ENCODE results near the gene GAB2. TPM values are rescaled to one million over a fixed set of nuclear protein-coding genes. Genes with fewer than 3 reads are reported as not detected.

Gene GAB2
- total RNA-seq, 4 donors from 2014 or later = 13.4 to 28.4 (median 19.8) TPM

GRCh38 chr11:78408619-78409018 is 9.0 kb downstream of the GAB2 start:
- Histone ChIP-seq H3K9me3 (peaks cover 9% of the 10 kb centered on the region), H3K27me3 (no peaks in the 10 kb centered on the region), H3K36me3 (peaks cover 3% of the 10 kb centered on the region), H3K4me1 (no peaks in the 10 kb centered on the region), H3K4me3 (no peak overlapping the region), H3K27ac (no peak overlapping the region)
- WGBS = 89% methylated on average over 3 of the region's 3 CpGs
- TF ChIP-seq POLR2AphosphoS5 (IDR thresholded peaks at IDR 0.05) = no peak
- no peak for TF ChIP-seq CTCF (IDR thresholded peaks at IDR 0.05)
- no peak for TF ChIP-seq EP300 (IDR thresholded peaks at IDR 0.05)
- no peak for TF ChIP-seq POLR2A (IDR thresholded peaks at IDR 0.05)
- no peak for DNase-seq (ENCODE audit: low spot score in 2 of 2)

DNA sequence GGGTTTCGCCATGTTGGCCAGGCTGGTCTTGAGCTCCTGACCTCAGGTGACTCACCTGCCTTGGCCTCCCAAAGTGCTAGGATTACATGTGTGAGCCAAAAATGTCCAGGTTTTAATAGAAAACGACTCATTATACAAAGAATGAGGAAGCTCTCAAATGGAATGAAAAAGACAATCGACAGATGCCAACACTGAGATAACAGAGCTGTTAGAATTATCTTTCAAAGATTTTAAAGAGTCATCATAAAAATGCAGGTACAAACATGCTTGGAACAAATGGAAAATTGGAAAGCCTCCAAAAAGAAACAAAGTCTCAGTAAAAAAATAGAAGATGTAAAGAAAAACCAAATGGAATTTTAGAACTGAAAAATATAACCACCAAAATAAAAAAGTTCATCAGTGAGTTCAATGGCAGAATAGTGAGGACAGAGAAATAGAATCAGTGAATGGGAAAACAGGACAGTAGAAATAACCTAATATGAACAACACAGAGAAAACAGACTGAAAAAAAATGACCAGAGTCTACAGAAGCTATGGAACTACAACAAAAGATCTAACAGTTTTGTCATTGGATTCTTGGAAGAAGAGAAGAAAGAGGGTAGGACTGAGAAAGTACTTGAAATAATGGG is 10.9 kb downstream of the GAB2 start:
- TF ChIP-seq POLR2AphosphoS5 (IDR thresholded peaks at IDR 0.05) = no peak
- no peak for TF ChIP-seq EP300 (IDR thresholded peaks at IDR 0.05)
- no peak for TF ChIP-seq CTCF (IDR thresholded peaks at IDR 0.05)
- TF ChIP-seq POLR2A (IDR thresholded peaks at IDR 0.05) = no peak
- H3K9me3 ChIP-seq = peaks cover 9% of the 10 kb centered on the region
- DNase-seq (ENCODE audit: low spot score in 2 of 2) = no peak
- WGBS = 72% methylated on average over 3 of the region's 3 CpGs
- no peaks in the 10 kb centered on the region for H3K4me1 ChIP-seq
- no peaks in the 10 kb centered on the region for H3K27me3 ChIP-seq
- H3K4me3 ChIP-seq = no peak overlapping the region
- H3K36me3 ChIP-seq = peaks cover 3% of the 10 kb centered on the region
- no peak overlapping the region for H3K27ac ChIP-seq

DNA sequence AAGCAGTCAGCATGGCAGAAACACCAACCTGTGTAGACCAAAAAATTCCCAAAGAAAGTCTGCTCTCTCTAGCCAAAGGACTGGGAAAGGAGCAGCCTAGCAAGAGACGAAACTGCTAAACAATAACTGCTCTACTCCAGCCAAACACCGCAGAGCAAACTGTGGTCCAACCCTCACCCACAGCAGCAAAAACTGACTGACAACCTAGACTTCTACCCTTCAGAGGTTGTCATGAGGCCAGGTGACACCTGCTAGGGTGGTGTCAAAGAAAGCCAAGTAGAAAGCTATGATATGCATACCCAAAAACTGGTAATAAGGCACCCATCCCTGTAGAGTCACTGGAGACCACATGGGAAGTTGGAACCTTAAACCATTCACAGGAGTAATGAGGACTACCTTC is 11.8 kb downstream of the GAB2 start:
- Histone ChIP-seq H3K9me3 (peaks cover 9% of the 10 kb centered on the region), H3K36me3 (peaks cover 3% of the 10 kb centered on the region), H3K27ac (no peak overlapping the region), H3K4me3 (no peak overlapping the region), H3K27me3 (no peaks in the 10 kb centered on the region), H3K4me1 (no peaks in the 10 kb centered on the region)
- 50% methylated on average over 2 of the region's 2 CpGs for WGBS
- DNase-seq (ENCODE audit: low spot score in 2 of 2) = no peak
- no peak for TF ChIP-seq CTCF (IDR thresholded peaks at IDR 0.05)
- TF ChIP-seq POLR2AphosphoS5 (IDR thresholded peaks at IDR 0.05) = no peak
- TF ChIP-seq EP300 (IDR thresholded peaks at IDR 0.05) = no peak
- TF ChIP-seq POLR2A (IDR thresholded peaks at IDR 0.05) = no peak

DNA sequence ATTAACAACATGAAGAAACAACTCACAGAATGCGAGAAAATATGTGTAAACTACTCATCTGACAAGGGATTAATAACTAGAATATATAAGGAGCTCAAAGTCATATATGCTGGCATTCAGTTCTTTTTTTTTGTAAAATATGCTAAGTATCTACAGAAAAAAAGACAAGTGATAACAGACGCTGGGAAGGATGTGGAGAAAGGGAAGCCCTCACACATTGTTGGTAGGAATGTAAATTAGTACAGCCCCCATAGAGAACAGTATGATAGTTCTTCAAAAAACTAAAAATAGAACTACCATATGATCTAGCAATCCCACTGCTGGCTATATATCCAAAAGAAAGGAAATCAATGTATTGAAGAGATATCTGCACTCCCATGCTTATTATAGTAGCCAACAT is 13.8 kb downstream of the GAB2 start:
- H3K27ac ChIP-seq = no peak overlapping the region
- H3K4me1 ChIP-seq = no peaks in the 10 kb centered on the region
- WGBS = 72% methylated on average over 2 of the region's 2 CpGs
- no peaks in the 10 kb centered on the region for H3K36me3 ChIP-seq
- no peak for DNase-seq (ENCODE audit: low spot score in 2 of 2)
- no peak for TF ChIP-seq POLR2A (IDR thresholded peaks at IDR 0.05)
- H3K27me3 ChIP-seq = no peaks in the 10 kb centered on the region
- H3K9me3 ChIP-seq = no peaks in the 10 kb centered on the region
- no peak overlapping the region for H3K4me3 ChIP-seq

DNA sequence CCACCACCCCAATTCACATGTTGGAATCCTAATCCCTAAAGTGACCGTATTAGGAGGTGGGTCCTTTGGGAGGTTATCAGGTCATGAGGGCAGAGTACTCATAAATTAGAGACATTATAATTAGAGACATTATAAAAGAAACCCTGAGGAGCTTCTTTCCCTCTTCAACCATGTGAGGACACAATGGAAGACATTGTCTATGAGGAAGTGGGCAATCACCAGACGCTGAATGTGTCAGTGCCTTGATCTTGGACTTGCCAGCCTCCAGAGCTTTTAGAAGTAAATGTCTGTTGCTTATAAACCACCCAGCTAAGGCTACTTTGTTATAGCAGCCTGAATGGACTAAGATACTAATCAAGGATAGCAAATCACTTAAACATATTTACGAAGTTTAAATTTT is 14.8 kb downstream of the GAB2 start:
- Histone ChIP-seq H3K36me3 (no peaks in the 10 kb centered on the region), H3K4me3 (no peak overlapping the region), H3K27ac (no peak overlapping the region), H3K27me3 (no peaks in the 10 kb centered on the region), H3K4me1 (no peaks in the 10 kb centered on the region), H3K9me3 (no peaks in the 10 kb centered on the region)
- no peak for TF ChIP-seq POLR2AphosphoS5 (IDR thresholded peaks at IDR 0.05)
- no peak for TF ChIP-seq POLR2A (IDR thresholded peaks at IDR 0.05)
- no peak for TF ChIP-seq EP300 (IDR thresholded peaks at IDR 0.05)
- TF ChIP-seq CTCF (IDR thresholded peaks at IDR 0.05) = no peak
- 94% methylated on average over 3 of the region's 3 CpGs for WGBS
- DNase-seq (ENCODE audit: low spot score in 2 of 2) = no peak

DNA sequence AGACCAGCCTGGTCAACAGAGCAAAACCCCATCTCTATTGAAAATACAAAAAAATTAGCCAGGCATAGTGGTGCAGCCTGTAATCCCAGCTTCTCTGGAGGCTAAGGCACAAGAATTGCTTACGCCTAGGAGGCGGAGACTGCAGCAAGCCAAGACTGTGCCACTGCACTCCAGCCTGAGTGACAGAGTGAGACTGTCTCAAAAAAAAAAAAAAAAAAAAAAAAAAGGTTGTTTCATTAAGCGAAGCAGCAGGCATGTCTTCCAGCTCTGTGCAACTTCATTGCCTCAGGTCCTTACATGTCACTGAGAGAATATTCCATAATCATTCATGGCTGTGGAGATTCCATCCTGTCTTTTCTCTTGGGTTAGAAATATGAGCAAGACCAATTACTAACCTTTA is 16.9 kb downstream of the GAB2 start:
- Histone ChIP-seq H3K36me3 (no peaks in the 10 kb centered on the region), H3K4me1 (peaks cover 3% of the 10 kb centered on the region), H3K27ac (no peak overlapping the region), H3K4me3 (no peak overlapping the region), H3K27me3 (no peaks in the 10 kb centered on the region), H3K9me3 (no peaks in the 10 kb centered on the region)
- WGBS = 67% methylated on average over 3 of the region's 3 CpGs
- no peak for DNase-seq (ENCODE audit: low spot score in 2 of 2)
- no peak for TF ChIP-seq EP300 (IDR thresholded peaks at IDR 0.05)
- no peak for TF ChIP-seq POLR2AphosphoS5 (IDR thresholded peaks at IDR 0.05)
- TF ChIP-seq CTCF (IDR thresholded peaks at IDR 0.05) = no peak

Data from suprapubic skin (tissue), 4 donors.